Skin of body (tissue), 2 donors: ENCODE measurements around the gene UBE2L5. TPM values are rescaled to one million over a fixed set of nuclear protein-coding genes. Genes with fewer than 3 reads are reported as not detected.
"Not testable (repeated sequence)": the region's sequence is repeated elsewhere in the genome, so short reads cannot be mapped to it uniquely, and the experiment has no call there.

ENCODE experiments used
- DNase-seq: peaks from one replicate; lab custom pipeline; 2025; lab: John Stamatoyannopoulos, UW
- total RNA-seq: library from RNA; depleted of rRNA; stranded (reverse); fragments of >200 nt; gene quantifications from one replicate; pipeline ENCODE4 v1.2.3, GENCODE V29; 2014

UBE2L5 gene
- total RNA-seq, 1 donor from 2014 or later = 0.99 TPM

- DNase-seq = no peak
These were observed 14.9 kb downstream of the UBE2L5 start for GRCh38 chr13:30437177-30437576.

DNA sequence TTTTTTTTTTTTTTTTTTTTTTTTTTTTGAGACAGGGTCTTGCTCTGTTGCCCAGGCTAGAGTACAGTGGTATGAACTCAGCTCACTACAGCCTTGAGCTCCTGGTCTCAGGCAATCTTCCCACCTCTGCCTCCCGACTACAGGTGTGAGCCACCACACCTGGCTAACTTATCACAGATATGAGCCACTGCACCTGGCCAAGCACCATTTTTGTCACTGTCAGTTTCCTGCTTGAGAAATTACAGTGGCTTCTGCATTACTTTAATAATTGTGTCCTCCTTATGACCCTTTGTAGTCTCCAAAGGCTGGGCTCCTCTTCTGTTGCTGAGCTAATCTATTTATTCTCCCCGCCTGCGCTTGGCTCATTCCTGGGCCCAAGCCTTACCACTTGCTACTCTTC lies 16.0 kb downstream of the UBE2L5 start:
- DNase-seq = no peak

- no peak for DNase-seq
These were observed 18.8 kb downstream of the UBE2L5 start for GRCh38 chr13:30440910-30441703.

DNA sequence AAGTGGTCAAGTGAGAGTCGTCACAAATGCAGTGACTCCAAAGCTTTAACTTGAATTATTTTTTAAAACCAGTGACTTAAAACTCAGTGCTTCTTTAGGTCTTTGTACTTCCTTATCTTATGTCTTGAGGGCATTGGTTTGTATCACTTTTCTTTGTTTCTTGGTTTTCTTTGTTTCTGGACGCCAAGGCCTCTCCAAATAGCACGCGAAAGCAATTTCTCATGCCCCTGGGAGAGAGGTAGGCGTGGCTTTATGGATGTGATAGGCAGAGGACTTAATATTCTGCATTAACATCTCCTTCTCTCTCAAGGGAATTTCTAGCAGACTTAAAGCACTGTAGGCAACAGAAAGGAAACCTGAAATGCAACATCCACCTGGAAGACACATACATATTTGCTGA lies 20.6 kb downstream of the UBE2L5 start:
- no peak for DNase-seq

DNA sequence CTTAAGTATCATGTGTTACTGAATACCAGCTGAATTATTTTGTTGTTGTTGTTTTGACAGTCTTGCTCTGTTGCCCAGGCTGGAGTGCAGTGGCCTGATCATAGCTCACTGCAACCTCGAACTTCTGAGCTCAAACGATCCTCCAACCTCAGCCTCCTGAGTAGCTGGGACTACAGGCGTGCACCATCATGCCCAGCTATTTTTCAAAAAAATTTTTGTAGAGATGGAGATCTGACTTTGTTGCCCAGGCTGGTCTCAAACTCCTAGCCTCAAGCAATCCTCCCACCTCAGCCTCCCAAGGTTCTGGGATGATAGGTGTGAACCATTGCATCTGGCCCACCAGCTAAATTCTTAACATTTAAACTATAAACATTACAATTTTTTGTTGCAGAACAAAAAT lies 21.2 kb downstream of the UBE2L5 start:
- DNase-seq = not testable (repeated sequence)

DNA sequence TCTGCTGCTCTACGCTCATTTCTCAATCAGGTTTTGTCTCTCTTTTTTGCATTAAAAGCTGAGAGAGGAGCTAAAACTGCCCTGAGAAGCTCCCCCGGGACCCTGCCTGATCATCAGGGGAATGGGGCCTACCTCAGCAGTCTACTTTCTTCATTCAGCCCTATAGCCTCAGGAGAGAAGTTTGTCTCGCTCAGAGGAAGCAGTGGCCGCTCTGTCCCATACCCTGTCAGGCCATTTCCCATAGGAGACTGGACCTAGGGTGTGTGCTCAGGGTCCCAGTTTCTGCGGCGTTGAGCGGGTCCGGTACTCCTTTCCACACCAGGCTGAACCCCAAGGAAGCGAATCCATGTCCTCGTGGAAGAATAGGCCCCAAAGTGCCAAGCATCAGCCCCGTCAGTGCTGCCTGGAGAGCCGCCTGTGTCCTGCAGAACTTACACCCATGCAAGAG lies 21.7 kb downstream of the UBE2L5 start:
- no peak for DNase-seq

DNA sequence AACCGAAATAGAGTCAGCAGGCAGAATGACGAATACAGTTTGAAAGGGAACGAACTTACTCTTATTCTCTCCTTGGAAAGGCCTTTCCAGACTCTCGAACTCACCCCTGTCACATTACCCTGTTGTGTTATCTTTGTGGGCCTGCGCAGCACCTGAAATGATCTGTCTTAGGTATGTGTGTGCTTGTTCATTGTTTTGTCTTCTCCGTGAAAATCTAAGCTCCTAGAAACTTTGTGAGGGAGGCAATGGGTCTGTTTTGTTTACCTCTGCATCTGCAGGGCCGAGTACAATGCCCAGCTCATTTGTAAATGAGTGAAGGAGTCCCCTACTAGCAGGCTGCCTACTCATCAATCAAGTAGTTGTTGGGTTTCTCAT lies 23.8 kb downstream of the UBE2L5 start:
- no peak for DNase-seq

DNA sequence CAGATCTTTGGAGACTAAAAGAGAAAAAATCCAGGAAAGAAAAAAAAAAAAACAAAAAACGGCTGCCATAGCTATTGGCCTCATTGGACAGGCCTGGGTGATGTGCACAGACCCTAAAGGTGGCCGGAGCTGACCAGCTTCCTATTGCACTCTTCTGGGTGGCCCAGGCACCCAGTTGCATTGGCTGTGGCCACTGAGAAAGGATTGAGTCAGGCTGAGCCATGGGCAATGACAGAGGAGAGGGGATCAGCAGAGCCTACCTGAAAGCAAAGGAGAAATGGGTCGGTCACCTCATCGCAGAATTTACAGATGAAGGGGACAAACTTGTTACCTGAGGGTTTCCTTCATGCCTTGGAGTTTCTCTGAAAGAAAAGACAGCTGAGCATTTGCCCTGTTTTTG lies 26.1 kb downstream of the UBE2L5 start:
- DNase-seq = no peak

DNA sequence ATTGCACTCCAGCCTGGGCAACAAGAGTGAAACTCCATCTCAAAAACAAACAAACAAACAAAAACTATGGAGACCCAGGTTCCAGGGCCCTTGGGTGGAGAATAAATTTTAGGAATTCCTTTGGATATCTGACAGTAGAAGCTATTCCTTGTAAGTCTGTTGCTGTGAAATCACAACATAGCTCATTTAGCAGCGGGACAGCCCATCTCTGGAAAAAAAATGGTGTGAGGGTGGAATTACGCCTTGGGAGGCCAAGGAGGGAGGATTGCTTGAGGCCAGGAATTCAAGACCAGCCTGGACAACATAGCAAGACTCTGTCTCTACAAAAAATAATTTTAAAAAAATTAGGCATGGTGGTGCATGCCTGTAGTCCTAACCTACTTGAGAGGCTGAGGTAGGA lies 27.8 kb downstream of the UBE2L5 start:
- DNase-seq = no peak

- not testable (repeated sequence) for DNase-seq
These were observed 29.2 kb downstream of the UBE2L5 start for GRCh38 chr13:30451476-30451875.

GRCh38 chr13:30453727-30454126 lies 31.4 kb downstream of the UBE2L5 start:
- no peak for DNase-seq

DNA sequence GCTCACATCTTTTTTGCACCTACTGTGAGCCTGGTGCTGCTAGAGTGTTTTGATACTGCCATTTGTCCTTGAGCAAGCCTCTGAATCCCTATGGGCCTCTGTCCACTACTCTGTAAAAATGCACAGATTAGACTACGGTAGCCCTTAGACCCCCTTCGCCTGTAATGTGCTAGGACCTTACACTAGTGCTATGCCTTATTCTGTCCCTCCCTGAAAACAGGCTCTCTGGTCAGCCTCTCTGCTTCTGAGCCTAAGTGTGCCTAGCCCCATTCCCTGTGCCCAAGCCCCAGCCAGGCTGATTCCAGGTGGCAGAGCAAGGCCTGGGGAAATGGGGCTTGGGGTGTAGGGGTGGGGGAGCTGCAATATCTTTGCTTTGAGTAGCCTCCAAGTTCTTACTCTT lies 32.7 kb downstream of the UBE2L5 start:
- no peak for DNase-seq

DNA sequence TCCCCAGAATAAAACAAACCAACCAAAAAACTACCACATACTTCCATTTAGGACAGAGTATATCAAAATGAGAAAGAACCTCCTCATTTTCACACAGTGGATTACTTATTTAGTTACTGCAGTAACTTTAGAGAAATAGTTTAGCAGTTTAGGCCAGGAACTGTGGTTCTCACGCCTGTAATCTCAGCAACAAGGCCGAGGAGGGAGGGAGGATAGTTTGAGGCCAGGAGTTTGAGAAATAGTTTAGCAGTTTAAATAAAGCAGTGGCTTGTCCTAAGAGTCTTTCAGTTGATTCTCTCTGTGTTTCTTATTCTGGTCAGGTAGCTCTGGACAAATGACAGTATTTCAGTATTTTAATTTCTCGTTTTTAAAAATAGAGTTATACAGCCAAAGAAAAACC lies 34.0 kb downstream of the UBE2L5 start:
- DNase-seq = no peak

GRCh38 chr13:30457306-30457891 lies 35.1 kb downstream of the UBE2L5 start:
- no peak for DNase-seq

- peak; percentile 30 for DNase-seq
These were observed 39.2 kb downstream of the UBE2L5 start for GRCh38 chr13:30461279-30462066.

DNA sequence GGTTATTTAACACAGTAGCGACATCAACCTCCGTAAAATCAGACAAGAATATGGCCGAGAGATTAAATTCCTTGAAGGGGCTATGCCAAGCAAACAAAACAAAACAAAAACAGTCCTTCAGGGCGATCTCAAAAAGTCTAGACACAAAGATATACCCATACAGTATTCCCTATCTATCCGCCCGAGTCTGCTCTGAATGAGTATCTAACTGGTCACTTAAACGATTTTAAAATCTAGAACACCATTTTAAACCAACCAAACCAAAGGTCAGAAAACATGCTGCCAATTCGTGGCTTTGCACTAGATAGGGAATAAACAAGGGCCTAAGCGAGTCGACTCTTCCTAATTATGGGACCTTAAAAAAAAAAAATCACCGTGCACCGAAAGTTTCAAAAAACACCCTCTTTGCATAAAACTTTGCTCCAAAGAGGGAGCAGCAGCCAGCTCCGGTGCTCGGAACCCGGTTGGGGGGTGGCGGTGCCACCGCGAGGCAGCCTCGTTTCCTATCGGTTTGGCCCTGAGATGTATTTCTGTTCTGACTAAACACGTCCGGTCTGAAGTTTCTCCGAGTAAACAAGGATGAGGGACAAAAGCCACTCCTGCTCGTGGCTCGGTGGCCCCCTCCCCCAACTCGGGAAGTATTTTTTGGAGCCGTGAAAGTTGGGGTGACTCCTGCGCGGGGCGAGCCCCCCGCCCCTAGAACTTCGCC lies 41.6 kb downstream of the UBE2L5 start:
- peak; percentile 75 for DNase-seq

- DNase-seq = peak; percentile 88
These were observed 42.4 kb downstream of the UBE2L5 start for GRCh38 chr13:30464496-30465342.

- DNase-seq = no peak
These were observed 43.0 kb downstream of the UBE2L5 start for GRCh38 chr13:30465343-30465592.

- peak; percentile 99 for DNase-seq
These were observed 43.5 kb downstream of the UBE2L5 start, which contains the start of gene HMGB1 for GRCh38 chr13:30465593-30466357. HMGB1 (minus strand) TSS chr13:30465936; CDS start chr13:30463680, 2,256 bp downstream.

DNA sequence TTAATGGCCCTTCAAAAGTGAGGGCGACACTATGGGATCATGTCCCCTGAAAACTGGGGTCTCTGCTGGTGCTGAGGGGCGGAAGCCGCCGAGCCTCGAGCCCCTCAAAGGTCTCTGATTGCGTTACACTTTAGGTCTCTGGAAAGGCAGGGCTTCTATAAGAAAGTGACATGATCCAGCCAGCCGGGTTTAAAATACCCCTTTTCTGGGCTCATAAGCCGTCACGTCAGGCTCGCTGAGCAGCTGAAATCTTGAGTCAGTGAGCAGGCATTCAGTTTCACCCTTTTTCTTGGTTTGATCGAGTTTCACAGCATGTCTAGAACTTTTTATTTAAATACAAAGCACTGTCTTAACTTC lies 44.0 kb downstream of the UBE2L5 start:
- DNase-seq = peak; percentile 34
